HepG2 (cell line): ENCODE measurements around the gene NAV2. TPM values are rescaled to one million over a fixed set of nuclear protein-coding genes. Genes with fewer than 3 reads are reported as not detected.

ENCODE experiments used
- ATAC-seq: fragments of 200-7000 bp; cut with Tn5 transposase; 3 replicates; pipeline ENCODE4 v1.9.1; 2020; ENCODE audit warnings: mild to moderate bottlenecking, moderate library complexity
- BruUV-seq: library from RNA; stranded (reverse); fragments of 400-500 nt; replicated peaks from 2 replicates; lab custom pipeline; 2021; lab: Mats Ljungman, UMichigan
- CTCF ChIA-PET: fragments of 300-600 bp; formaldehyde crosslinking; extraction: SDS; loops from one replicate; lab custom pipeline; 2021; ENCODE audit warnings: low total read pairs, inconsistent platforms, low intra/inter-chr PET ratio; lab: Yijun Ruan, JAX
- POLR2A ChIA-PET: fragments of 350-600 bp; sonication (Branson Sonifier 250); formaldehyde crosslinking; loops from one replicate; lab custom pipeline; 2020; ENCODE audit warnings: antibody characterized with exemption, inconsistent platforms; lab: Yijun Ruan, JAX
- DNase-seq: peaks from one replicate; pipeline ENCODE4 v3.0.0-alpha.2; 2015; ENCODE audit warnings: low spot score
- FAIRE-seq: peaks from 3 replicates; lab custom pipeline; 2011; peaks lifted over from hg19 to GRCh38; lab: Jason Lieb, UNC
- H2AFZ ChIP-seq: one replicate; pipeline ENCODE4 v1.6.1; 2011; ENCODE audit warnings: low read length, inconsistent platforms
- H3K27ac ChIP-seq: fragments of 300-600 bp; 3 replicates; pipeline ENCODE4 v1.8.0; 2011; ENCODE audit warnings: mixed run types, mild to moderate bottlenecking, mixed read lengths, low read length, inconsistent platforms; ENCODE audit not compliant: insufficient read depth; ENCODE audit errors: extremely low read length
- H3K27me3 ChIP-seq, 2 experiments: fragments of 200-600 bp in 1 of 2; 2 replicates in 1 of 2; 3 replicates in 1 of 2; pipeline versions ENCODE4 v1.6.0 to v1.8.0; 2011; ENCODE audit warnings: low read length in 2 of 2, mild to moderate bottlenecking in 2 of 2, moderate library complexity in 2 of 2, inconsistent platforms in 1 of 2; ENCODE audit not compliant: insufficient read depth in 2 of 2, control insufficient read depth in 1 of 2
- H3K36me3 ChIP-seq, 2 experiments: fragments of 200-600 bp in 1 of 2; replicated peaks in 1 of 2; 2 replicates in 1 of 2; 3 replicates in 1 of 2; pipeline versions ENCODE4 v1.5.1 to v1.8.0; 2011; ENCODE audit warnings: low read length in 2 of 2, inconsistent platforms in 1 of 2; ENCODE audit not compliant: insufficient read depth in 2 of 2, control insufficient read depth in 1 of 2
- H3K4me1 ChIP-seq: 2 replicates; pipeline ENCODE4 v1.5.1; 2012; ENCODE audit warnings: low read length, inconsistent platforms; ENCODE audit not compliant: insufficient read depth
- H3K4me2 ChIP-seq: 2 replicates; pipeline ENCODE4 v1.6.0; 2011; ENCODE audit warnings: low read depth, low read length, inconsistent platforms
- H3K4me3 ChIP-seq, 3 experiments: fragments of 200-600 bp in 1 of 3; sonication (generic), shearing (Covaris generic) in 1 of 3; replicated peaks in 1 of 3; 2 replicates each; pipeline ENCODE4 v1.5.1; 2011 to 2016; ENCODE audit warnings: low read length in 3 of 3, inconsistent platforms in 2 of 3, low read depth in 2 of 3, mild to moderate bottlenecking in 2 of 3, control low read depth in 1 of 3, mixed read lengths in 1 of 3; ENCODE audit not compliant: insufficient read depth in 1 of 3
- H3K79me2 ChIP-seq: one replicate; pipeline ENCODE4 v1.6.1; 2011; ENCODE audit warnings: low read length, inconsistent platforms; ENCODE audit not compliant: insufficient read depth
- H3K9ac ChIP-seq: 2 replicates; pipeline ENCODE4 v1.6.0; 2011; ENCODE audit warnings: mild to moderate bottlenecking, low read depth, low read length, inconsistent platforms; ENCODE audit not compliant: insufficient read depth
- H3K9me3 ChIP-seq: 2 replicates; pipeline ENCODE4 v1.5.1; 2012; ENCODE audit warnings: mild to moderate bottlenecking, low read length
- H4K20me1 ChIP-seq: 2 replicates; pipeline ENCODE4 v1.6.0; 2011; ENCODE audit warnings: inconsistent platforms, mild to moderate bottlenecking, low read length, moderate library complexity; ENCODE audit not compliant: insufficient read depth
- ARNT ChIP-seq: fragments of 450-650 bp; IDR thresholded peaks from 2 replicates; pipeline ENCODE4 v1.6.1; 2017
- CEBPG ChIP-seq: IDR thresholded peaks from 2 replicates; pipeline ENCODE4 v1.6.1; 2016
- NFE2L1 ChIP-seq: sonication (generic); formaldehyde crosslinking; IDR thresholded peaks from 2 replicates; pipeline ENCODE4 v1.4.0; 2020; ENCODE audit warnings: missing genetic modification reagents, mild to moderate bottlenecking, borderline replicate concordance
- U2AF2 ChIP-seq: fragments of 200-400 bp; formaldehyde crosslinking; IDR thresholded peaks from 2 replicates; pipeline ENCODE4 v1.6.1; 2017; ENCODE audit warnings: low read depth, mild to moderate bottlenecking, low read length
- ZNF10 ChIP-seq: sonication (generic); formaldehyde crosslinking; IDR thresholded peaks from 2 replicates; pipeline ENCODE4 v1.4.0; 2020; ENCODE audit warnings: mild to moderate bottlenecking, low read depth, missing genetic modification reagents, borderline replicate concordance
- WGBS: methylation state at CpG from one replicate; pipeline ENCODE4 v1.1.6; 2017; ENCODE audit warnings: low lambda C conversion rate; 5-methylcytosine and 5-hydroxymethylcytosine counted together
- in situ Hi-C: cut with HindIII; loops from 2 replicates; pipeline ENCODE4 v1.10.0; 2017; ENCODE audit warnings: low pct_unique_long_range_greater_than_20kb; ENCODE audit not compliant: extremely low pct_ligation_motif_present
- intact Hi-C: fragments of 100-400 bp; cut with micrococcal nuclease; formaldehyde crosslinking; loops from one replicate; pipeline ENCODE4 v1.10.0; 2022; ENCODE audit not compliant: unreplicated experiment
- polyA plus RNA-seq, 8 experiments: library from polyadenylated mRNA; depleted of rRNA in 3 of 8; stranded (reverse) in 7 of 8; unstranded in 1 of 8; fragments of >200 nt; fragmentation: Illumina TruSeq in 4 of 8; extraction: Trizol in 4 of 8; gene quantifications; 2 replicates each; pipeline versions ENCODE4 v1.2.1 to v1.2.3, GENCODE V29; 2011 to 2016; ENCODE audit warnings: low read depth in 4 of 8, missing spikeins in 1 of 8, mixed read lengths in 1 of 8; ENCODE audit not compliant: insufficient read depth in 1 of 8
- total RNA-seq, 5 experiments: library from RNA; depleted of rRNA; stranded (reverse); fragments of >200 nt; fragmentation: Illumina TruSeq; extraction: Trizol; gene quantifications; 2 replicates each; pipeline ENCODE4 v1.2.3, GENCODE V29; 2016; ENCODE audit warnings: low read depth in 1 of 5
- TF ChIP-seq, protein P1 (sequence below): sonication (generic); formaldehyde crosslinking; IDR thresholded peaks from 2 replicates; pipeline ENCODE4 v1.4.0; 2020; ENCODE audit warnings: missing genetic modification reagents, borderline replicate concordance
- TF ChIP-seq, protein P2 (sequence below): sonication (generic); formaldehyde crosslinking; IDR thresholded peaks from 2 replicates; pipeline ENCODE4 v1.5.1; 2020; ENCODE audit warnings: mild to moderate bottlenecking, missing genetic modification reagents, moderate library complexity

Gene NAV2
- total and polyA plus RNA-seq, 2 of the 13 experiments (the other 11 are each of a cell fraction or from before 2014, with no cell fraction given), result 9.3 to 34.6 TPM

DNA sequence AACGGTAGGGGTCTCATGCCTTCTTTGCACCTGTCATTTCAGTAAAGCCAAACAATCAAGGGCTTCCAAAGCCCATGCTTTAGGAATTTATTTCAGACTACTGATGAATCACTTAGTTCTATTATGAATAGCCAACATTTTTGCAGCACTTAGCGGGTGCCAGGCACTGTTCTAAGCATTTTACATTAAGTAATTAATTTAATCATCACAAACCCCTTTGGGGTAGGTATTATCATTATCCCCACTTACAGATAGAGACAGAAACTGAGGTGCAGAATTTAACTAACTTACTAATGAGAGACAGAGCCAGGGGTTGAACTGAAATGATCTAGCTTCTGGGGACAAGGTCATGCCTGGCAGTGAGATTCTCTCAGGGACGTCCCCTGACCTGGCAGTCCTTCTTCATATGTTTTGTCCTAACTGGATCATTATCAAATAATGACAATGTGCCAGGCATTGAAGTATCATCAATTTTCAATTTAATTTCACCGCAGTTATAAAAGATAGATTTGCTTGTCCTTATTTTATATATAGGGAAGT lies 31.7 kb upstream of the NAV2 start:
- DNase-seq (no peak), ATAC-seq (no peak)
- Histone ChIP-seq H3K79me2 (no peaks in the 10 kb centered on the region), H3K9me3 (no peaks in the 10 kb centered on the region), H3K27ac (no peak overlapping the region), H4K20me1 (no peaks in the 10 kb centered on the region), H3K4me2 (no peak overlapping the region)
- TF ChIP-seq U2AF2 (no peak), ARNT (no peak), CEBPG (CRISPR knock-in tag) (no peak), NFE2L1 (CRISPR knock-in tag) (no peak), ZNF10 (no peak)
- TF ChIP-seq, protein P1, sequence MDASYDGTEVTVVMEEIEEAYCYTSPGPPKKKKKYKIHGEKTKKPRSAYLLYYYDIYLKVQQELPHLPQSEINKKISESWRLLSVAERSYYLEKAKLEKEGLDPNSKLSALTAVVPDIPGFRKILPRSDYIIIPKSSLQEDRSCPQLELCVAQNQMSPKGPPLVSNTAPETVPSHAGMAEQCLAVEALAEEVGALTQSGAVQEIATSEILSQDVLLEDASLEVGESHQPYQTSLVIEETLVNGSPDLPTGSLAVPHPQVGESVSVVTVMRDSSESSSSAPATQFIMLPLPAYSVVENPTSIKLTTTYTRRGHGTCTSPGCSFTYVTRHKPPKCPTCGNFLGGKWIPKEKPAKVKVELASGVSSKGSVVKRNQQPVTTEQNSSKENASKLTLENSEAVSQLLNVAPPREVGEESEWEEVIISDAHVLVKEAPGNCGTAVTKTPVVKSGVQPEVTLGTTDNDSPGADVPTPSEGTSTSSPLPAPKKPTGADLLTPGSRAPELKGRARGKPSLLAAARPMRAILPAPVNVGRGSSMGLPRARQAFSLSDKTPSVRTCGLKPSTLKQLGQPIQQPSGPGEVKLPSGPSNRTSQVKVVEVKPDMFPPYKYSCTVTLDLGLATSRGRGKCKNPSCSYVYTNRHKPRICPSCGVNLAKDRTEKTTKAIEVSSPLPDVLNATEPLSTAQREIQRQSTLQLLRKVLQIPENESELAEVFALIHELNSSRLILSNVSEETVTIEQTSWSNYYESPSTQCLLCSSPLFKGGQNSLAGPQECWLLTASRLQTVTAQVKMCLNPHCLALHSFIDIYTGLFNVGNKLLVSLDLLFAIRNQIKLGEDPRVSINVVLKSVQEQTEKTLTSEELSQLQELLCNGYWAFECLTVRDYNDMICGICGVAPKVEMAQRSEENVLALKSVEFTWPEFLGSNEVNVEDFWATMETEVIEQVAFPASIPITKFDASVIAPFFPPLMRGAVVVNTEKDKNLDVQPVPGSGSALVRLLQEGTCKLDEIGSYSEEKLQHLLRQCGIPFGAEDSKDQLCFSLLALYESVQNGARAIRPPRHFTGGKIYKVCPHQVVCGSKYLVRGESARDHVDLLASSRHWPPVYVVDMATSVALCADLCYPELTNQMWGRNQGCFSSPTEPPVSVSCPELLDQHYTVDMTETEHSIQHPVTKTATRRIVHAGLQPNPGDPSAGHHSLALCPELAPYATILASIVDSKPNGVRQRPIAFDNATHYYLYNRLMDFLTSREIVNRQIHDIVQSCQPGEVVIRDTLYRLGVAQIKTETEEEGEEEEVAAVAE (CRISPR knock-in tag), result no peak
- TF ChIP-seq, protein P2, sequence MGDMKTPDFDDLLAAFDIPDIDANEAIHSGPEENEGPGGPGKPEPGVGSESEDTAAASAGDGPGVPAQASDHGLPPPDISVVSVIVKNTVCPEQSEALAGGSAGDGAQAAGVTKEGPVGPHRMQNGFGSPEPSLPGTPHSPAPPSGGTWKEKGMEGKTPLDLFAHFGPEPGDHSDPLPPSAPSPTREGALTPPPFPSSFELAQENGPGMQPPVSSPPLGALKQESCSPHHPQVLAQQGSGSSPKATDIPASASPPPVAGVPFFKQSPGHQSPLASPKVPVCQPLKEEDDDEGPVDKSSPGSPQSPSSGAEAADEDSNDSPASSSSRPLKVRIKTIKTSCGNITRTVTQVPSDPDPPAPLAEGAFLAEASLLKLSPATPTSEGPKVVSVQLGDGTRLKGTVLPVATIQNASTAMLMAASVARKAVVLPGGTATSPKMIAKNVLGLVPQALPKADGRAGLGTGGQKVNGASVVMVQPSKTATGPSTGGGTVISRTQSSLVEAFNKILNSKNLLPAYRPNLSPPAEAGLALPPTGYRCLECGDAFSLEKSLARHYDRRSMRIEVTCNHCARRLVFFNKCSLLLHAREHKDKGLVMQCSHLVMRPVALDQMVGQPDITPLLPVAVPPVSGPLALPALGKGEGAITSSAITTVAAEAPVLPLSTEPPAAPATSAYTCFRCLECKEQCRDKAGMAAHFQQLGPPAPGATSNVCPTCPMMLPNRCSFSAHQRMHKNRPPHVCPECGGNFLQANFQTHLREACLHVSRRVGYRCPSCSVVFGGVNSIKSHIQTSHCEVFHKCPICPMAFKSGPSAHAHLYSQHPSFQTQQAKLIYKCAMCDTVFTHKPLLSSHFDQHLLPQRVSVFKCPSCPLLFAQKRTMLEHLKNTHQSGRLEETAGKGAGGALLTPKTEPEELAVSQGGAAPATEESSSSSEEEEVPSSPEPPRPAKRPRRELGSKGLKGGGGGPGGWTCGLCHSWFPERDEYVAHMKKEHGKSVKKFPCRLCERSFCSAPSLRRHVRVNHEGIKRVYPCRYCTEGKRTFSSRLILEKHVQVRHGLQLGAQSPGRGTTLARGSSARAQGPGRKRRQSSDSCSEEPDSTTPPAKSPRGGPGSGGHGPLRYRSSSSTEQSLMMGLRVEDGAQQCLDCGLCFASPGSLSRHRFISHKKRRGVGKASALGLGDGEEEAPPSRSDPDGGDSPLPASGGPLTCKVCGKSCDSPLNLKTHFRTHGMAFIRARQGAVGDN (CRISPR knock-in tag), result no peak
- TF ChIP-seq, all 625 proteins: peak for 0
- intact Hi-C loops, result no loop called here
- 3% methylated on average over 4 of the region's 4 CpGs for WGBS
- FAIRE-seq, result no peak
- H3K27me3 ChIP-seq, result peaks cover 0 to 27% of the 10 kb centered on the region in 2 experiments; a peak in 4 of 5 replicates
- H3K36me3 ChIP-seq, result no peaks in the 10 kb centered on the region
- ChIA-PET CTCF (no interaction called here), POLR2A (no interaction called here)
- H2AFZ ChIP-seq, result no peak overlapping the region
- no peak overlapping the region for H3K9ac ChIP-seq
- no peaks in the 10 kb centered on the region for H3K4me1 ChIP-seq
- in situ Hi-C loops, result no loop called here
- no TSS peak for BruUV-seq
- no peak overlapping the region for H3K4me3 ChIP-seq
